ENCODE data around the gene SARM1. TPM values are rescaled to one million over a fixed set of nuclear protein-coding genes. Genes with fewer than 3 reads are reported as not detected.

Gene SARM1
- total RNA-seq, 1 donor from 2014 or later = 19.0 TPM

- H3K4me1 Mint-ChIP-seq = peaks cover 29% of the 10 kb centered on the region
These were observed 35.9 kb downstream of the SARM1 start for GRCh38 chr17:28407130-28407973.

GRCh38 chr17:28407974-28408306 is 36.4 kb downstream of the SARM1 start:
- Mint-ChIP-seq H3K36me3 (no peaks in the 10 kb centered on the region), H3K9me3 (no peaks in the 10 kb centered on the region), H3K4me3 (no peak overlapping the region), H3K27me3 (ENCODE audit: low read depth) (no peaks in the 10 kb centered on the region), H3K4me1 (peaks cover 29% of the 10 kb centered on the region), H3K27ac (peak overlapping the region; percentile 58)
- no peak for TF ChIP-seq CTCF (IDR thresholded peaks at IDR 0.05; ENCODE audit: unreplicated experiment)
- DNase-seq (ENCODE audit: low spot score in 2 of 2, unreplicated experiment in 2 of 2) = no peak

More at GRCh38 chr17:28407130-28407973, 35.9 kb downstream of the SARM1 start:
- no peaks in the 10 kb centered on the region for H3K9me3 Mint-ChIP-seq
- no peaks in the 10 kb centered on the region for H3K36me3 Mint-ChIP-seq
- peak overlapping the region; percentile 77 for H3K27ac Mint-ChIP-seq
- H3K4me3 Mint-ChIP-seq = peak overlapping the region; percentile 36
- H3K27me3 Mint-ChIP-seq (ENCODE audit: low read depth) = no peaks in the 10 kb centered on the region
- TF ChIP-seq CTCF (IDR thresholded peaks at IDR 0.05; ENCODE audit: unreplicated experiment) = no peak
- peak in 1 of 2 experiments; percentile 46 for DNase-seq (ENCODE audit: low spot score in 2 of 2, unreplicated experiment in 2 of 2)

- Mint-ChIP-seq H3K4me1 (peaks cover 16% of the 10 kb centered on the region), H3K36me3 (no peaks in the 10 kb centered on the region), H3K4me3 (no peak overlapping the region), H3K9me3 (no peaks in the 10 kb centered on the region), H3K27ac (no peak overlapping the region), H3K27me3 (ENCODE audit: low read depth) (peaks cover 1% of the 10 kb centered on the region)
- no peak for DNase-seq (ENCODE audit: low spot score in 2 of 2, unreplicated experiment in 2 of 2)
- TF ChIP-seq CTCF (IDR thresholded peaks at IDR 0.05; ENCODE audit: unreplicated experiment) = no peak
These were observed 40.6 kb downstream of the SARM1 start for GRCh38 chr17:28412099-28412498.

GRCh38 chr17:28413804-28414203 is 42.3 kb downstream of the SARM1 start:
- Mint-ChIP-seq H3K36me3 (no peaks in the 10 kb centered on the region), H3K9me3 (no peaks in the 10 kb centered on the region), H3K27ac (no peak overlapping the region), H3K27me3 (ENCODE audit: low read depth) (peaks cover 1% of the 10 kb centered on the region), H3K4me1 (no peaks in the 10 kb centered on the region), H3K4me3 (no peak overlapping the region)
- TF ChIP-seq CTCF (IDR thresholded peaks at IDR 0.05; ENCODE audit: unreplicated experiment) = no peak
- no peak for DNase-seq (ENCODE audit: low spot score in 2 of 2, unreplicated experiment in 2 of 2)

GRCh38 chr17:28415886-28416285 is 44.4 kb downstream of the SARM1 start:
- H3K9me3 Mint-ChIP-seq = no peaks in the 10 kb centered on the region
- no peak overlapping the region for H3K4me3 Mint-ChIP-seq
- no peak overlapping the region for H3K27ac Mint-ChIP-seq
- TF ChIP-seq CTCF (IDR thresholded peaks at IDR 0.05; ENCODE audit: unreplicated experiment) = no peak
- peaks cover 1% of the 10 kb centered on the region for H3K27me3 Mint-ChIP-seq (ENCODE audit: low read depth)
- no peaks in the 10 kb centered on the region for H3K36me3 Mint-ChIP-seq
- no peak for DNase-seq (ENCODE audit: low spot score in 2 of 2, unreplicated experiment in 2 of 2)
- H3K4me1 Mint-ChIP-seq = no peaks in the 10 kb centered on the region
